Measurements from ENCODE around the gene HOATZ. TPM values are rescaled to one million over a fixed set of nuclear protein-coding genes. Genes with fewer than 3 reads are reported as not detected.

The HOATZ gene
- 10 to 100 TPM in 1 of 8 experiments, 1 to 10 TPM in 1, under 1 TPM in 3, not detected in 3; 0.05 to 61.7 (median 0.49) TPM for total RNA-seq

DNA sequence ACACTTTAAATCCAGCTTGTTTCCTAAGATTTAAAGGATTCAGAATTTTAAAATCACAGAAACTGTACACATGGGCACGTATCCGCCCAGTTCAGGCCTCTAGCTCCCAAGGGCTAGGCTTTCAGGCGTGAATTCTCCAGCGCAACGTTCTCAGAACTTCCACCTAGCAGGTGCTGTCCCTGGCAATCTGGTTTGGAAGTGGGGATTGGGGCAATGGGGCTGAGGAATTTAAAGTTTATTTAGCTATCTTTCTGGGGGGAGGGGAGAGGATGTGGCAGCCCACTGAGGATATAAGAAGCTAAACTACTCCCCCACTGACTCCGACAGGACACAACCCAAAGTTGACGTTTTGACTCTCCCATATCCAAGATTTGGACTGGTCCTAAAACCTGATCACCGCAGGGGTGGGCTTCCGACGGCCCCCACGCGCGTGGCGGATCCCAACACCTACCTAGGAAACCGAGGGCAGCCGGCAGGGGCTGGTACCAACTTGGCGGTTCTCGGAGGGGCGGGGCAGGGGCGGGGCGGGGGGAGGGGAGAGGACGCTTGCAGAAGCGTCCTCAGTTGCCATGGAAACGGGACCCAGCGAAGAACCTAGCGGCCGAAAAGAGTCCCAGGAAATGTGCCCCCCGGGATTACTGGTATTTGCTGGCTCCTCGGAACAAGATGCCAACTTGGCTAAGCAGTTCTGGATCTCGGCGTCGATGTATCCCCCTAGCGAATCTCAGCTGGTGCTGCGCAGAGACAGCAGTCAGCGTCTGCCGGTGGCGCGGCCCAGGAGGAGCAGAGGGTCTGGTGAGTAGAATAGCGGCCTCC, at the start of gene HOATZ:
Gene HOATZ (plus strand): TSS at position 563 of the 816 bp plus-strand sequence. CDS start 7 bp downstream, at position 570.
- in situ Hi-C loops (cut with MboI; ENCODE audit: low pct_unique_long_range_greater_than_20kb in 2 of 9, low sequenced_read_pairs in 9 of 9, unreplicated experiment in 9 of 9): no loop called here
- H3K27ac ChIP-seq: no peak within 1 kb of the TSS
- peaks cover 0 to 3% of the 10 kb centered on the region in 2 donors for H3K4me1 ChIP-seq (replicated peaks in 1 of 2)
- ATAC-seq (replicated peaks in 6 of 8): peak in 5 of 8 experiments; percentile 65 to 71 (median 69)
- WGBS, 10 experiments: 36 to 80% (median 63%) methylated on average over 2 to 8 of the region's 39 CpGs
- peak within 1 kb of the TSS; percentile 11 to 32 (median 23) for H3K4me3 ChIP-seq

DNA sequence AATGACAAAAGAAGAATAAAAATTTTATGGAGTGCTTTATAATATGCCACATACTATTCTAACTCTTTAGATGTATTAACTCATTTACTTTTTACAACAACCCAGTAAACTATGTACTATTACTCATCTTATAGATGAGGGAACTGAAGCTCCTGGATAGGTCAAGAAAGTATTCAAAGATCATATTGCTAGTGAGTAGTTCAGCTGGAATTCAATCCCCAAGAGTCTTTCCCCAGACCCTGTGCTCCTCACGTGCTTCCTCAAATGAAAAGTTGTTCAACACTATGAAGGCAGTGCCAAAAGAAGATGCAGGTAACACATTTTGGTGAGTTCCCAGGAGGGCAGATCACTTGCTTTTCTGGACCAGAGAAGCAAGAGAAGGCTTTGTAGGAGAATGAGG, 49.2 kb upstream of the HOATZ start:
- 0 to 100% (median 44%) methylated on average over 1 of the region's 1 CpG; no CpG with 5 or more reads in 3 of the 10 experiments for WGBS, 10 experiments
- no peak overlapping the region for H3K4me3 ChIP-seq
- in situ Hi-C loops (cut with MboI; ENCODE audit: low pct_unique_long_range_greater_than_20kb in 2 of 9, low sequenced_read_pairs in 9 of 9, unreplicated experiment in 9 of 9): loop anchor here in 1 of 9 experiments (25.0 kb wide), 1 partner anchor 297 kb away; the partner anchor contains the start of gene PPP2R1B
- H3K27ac ChIP-seq: no peak overlapping the region
- H3K4me1 ChIP-seq (replicated peaks in 1 of 2): peaks cover 0 to 6% of the 10 kb centered on the region in 2 donors
- ATAC-seq (replicated peaks in 6 of 8): peak in 1 of 8 experiments; percentile 15

DNA sequence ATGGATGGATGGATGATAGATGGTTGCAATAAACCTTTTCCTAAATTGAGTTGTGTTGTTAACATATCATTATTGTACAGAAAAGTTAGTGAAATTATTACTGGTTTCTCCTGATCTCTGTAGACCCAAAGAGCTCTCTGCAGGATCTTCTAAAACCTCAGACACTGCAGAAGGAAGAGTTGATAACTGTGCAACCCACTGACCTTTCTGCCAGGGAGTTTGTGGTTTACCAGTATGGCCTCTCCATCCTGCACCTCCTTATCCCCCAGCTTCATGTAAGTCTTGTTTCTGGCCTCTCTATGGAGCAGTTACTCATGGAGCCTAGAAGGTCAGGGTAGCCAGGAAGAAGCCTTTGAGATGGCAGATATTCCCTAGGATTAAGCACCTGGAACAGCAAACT, 48.0 kb upstream of the HOATZ start:
- Histone ChIP-seq H3K27ac (no peak overlapping the region), H3K4me1 (replicated peaks in 1 of 2) (no peaks in the 10 kb centered on the region), H3K4me3 (no peak overlapping the region)
- ATAC-seq (replicated peaks in 6 of 8): no peak
- in situ Hi-C loops (cut with MboI; ENCODE audit: low pct_unique_long_range_greater_than_20kb in 2 of 9, low sequenced_read_pairs in 9 of 9, unreplicated experiment in 9 of 9): loop anchor here in 1 of 9 experiments (25.0 kb wide), 1 partner anchor 296 kb away; the partner anchor contains the start of gene PPP2R1B

DNA sequence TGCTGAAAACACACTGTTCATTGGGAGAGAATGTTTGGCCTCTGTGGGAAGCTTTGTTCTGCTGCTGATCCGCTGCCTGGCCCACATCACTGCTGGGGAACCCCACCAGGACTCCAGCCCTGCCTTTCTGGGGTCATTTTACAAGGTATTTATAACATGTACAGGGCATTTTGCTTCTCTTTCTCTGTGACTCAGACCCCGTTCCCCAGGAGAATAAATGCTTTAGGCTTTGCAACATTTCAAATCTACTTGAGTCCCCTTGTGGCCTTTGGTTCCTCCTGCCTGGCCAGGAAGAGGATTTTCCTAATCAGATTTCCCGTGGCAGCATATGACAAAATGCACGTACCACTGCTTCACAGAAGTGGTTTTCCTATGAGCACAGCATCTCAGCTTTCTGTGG, 45.4 kb upstream of the HOATZ start:
- peak in 1 of 8 experiments; percentile 31 for ATAC-seq (replicated peaks in 6 of 8)
- in situ Hi-C loops (cut with MboI; ENCODE audit: low pct_unique_long_range_greater_than_20kb in 2 of 9, low sequenced_read_pairs in 9 of 9, unreplicated experiment in 9 of 9): loop anchor here in 1 of 9 experiments (25.0 kb wide), 1 partner anchor 293 kb away; the partner anchor contains the start of gene PPP2R1B
- WGBS, 10 experiments: 20 to 83% (median 70%) methylated on average over 1 to 4 of the region's 4 CpGs; no CpG with 5 or more reads in 3 of the 10 experiments
- Histone ChIP-seq H3K4me3 (no peak overlapping the region), H3K27ac (no peak overlapping the region), H3K4me1 (replicated peaks in 1 of 2) (no peaks in the 10 kb centered on the region)

DNA sequence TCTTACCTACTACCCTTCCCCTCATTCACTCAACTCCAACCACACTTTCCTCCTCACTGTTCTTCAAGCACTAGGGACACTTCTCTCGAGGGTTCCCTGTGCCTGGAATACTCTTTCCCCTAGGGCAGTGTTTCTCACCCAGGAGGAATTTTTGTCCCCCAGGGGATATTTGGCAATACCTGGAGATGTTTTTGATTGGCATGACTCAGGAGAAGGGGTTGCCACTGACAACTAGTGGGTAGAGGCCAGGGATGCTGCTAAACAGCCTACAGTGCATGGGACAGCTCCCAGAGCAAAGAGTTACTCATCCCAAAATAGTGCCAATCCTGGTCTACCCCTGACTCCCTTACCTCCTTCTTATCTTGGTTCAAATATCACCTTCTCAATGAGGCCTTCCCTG, 42.4 kb upstream of the HOATZ start:
- WGBS, 10 experiments: 57 to 100% (median 75%) methylated on average over 1 of the region's 1 CpG; no CpG with 5 or more reads in 6 of the 10 experiments
- Histone ChIP-seq H3K4me3 (no peak overlapping the region), H3K4me1 (replicated peaks in 1 of 2) (no peaks in the 10 kb centered on the region), H3K27ac (no peak overlapping the region)
- in situ Hi-C loops (cut with MboI; ENCODE audit: low pct_unique_long_range_greater_than_20kb in 2 of 9, low sequenced_read_pairs in 9 of 9, unreplicated experiment in 9 of 9): loop anchor here in 1 of 9 experiments (25.0 kb wide), 1 partner anchor 290 kb away; the partner anchor contains the start of gene PPP2R1B
- ATAC-seq (replicated peaks in 6 of 8): no peak

DNA sequence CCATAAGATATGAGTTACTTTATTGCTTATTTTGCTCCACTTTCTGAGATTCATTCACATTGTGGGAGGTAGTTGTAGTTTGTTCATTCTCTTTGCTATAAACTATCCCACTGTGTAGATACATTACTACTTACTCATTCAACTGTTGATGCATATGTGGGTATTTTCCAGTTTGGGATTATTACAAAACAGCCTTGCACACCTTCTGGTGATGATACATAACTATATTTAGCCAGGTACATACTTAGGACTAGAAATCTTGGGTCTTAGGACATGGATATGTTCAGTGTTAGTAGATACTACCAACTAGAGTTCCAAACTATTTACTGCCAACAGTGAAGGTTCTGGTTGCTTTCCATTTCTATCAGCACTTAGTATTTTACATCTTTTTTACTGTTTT, 40.1 kb upstream of the HOATZ start:
- ATAC-seq (replicated peaks in 6 of 8): no peak
- no peak overlapping the region for H3K4me3 ChIP-seq
- H3K27ac ChIP-seq: no peak overlapping the region
- no peaks in the 10 kb centered on the region for H3K4me1 ChIP-seq (replicated peaks in 1 of 2)
- in situ Hi-C loops (cut with MboI; ENCODE audit: low pct_unique_long_range_greater_than_20kb in 2 of 9, low sequenced_read_pairs in 9 of 9, unreplicated experiment in 9 of 9): loop anchor here in 1 of 9 experiments (25.0 kb wide), 1 partner anchor 288 kb away; the partner anchor contains the start of gene PPP2R1B

DNA sequence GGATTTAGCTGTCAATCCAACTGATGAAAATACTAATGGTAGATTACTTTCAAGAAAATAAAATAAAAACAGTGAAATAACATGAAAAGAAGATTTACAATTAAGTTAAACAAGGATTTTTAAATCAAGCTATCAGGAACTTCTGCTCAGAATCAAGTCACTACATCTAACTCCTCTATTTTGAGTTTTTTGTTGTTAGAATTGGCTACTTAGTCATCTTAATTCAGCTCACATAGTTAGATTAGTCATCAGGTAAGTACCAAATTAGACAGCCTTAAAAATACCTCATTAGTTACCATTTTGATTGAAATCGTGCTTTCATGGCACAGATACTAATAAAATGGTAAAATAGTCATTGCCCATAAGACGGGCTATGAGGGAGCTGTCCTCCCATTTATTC, 38.2 kb upstream of the HOATZ start:
- Histone ChIP-seq H3K27ac (no peak overlapping the region), H3K4me1 (replicated peaks in 1 of 2) (no peaks in the 10 kb centered on the region), H3K4me3 (no peak overlapping the region)
- 0 to 50% (median 25%) methylated on average over 1 to 2 of the region's 2 CpGs; no CpG with 5 or more reads in 3 of the 10 experiments for WGBS, 10 experiments
- in situ Hi-C loops (cut with MboI; ENCODE audit: low pct_unique_long_range_greater_than_20kb in 2 of 9, low sequenced_read_pairs in 9 of 9, unreplicated experiment in 9 of 9): no loop called here
- ATAC-seq (replicated peaks in 6 of 8): no peak

DNA sequence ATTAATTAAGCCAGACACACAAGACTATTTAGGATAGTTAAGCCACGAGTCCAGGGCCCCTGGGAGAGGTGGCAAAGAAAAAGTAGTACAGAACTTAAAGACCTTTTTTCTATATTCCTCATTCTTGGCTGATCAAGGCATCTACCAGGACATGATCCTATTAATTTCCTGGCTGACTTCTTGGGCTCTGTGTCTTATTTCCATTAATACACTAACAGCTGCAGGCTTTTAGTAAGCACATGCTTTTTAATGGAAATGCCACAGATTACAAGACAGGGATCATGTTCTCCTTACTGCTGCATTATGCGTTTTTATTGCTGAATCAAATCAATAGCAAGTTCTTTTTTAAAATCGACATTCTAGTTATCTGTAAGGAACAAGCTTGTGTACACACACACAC, 37.6 kb upstream of the HOATZ start:
- 3 to 100% (median 54%) methylated on average over 1 to 3 of the region's 3 CpGs for WGBS, 10 experiments
- no peak for ATAC-seq (replicated peaks in 6 of 8)
- Histone ChIP-seq H3K27ac (no peak overlapping the region), H3K4me3 (no peak overlapping the region), H3K4me1 (replicated peaks in 1 of 2) (no peaks in the 10 kb centered on the region)
- in situ Hi-C loops (cut with MboI; ENCODE audit: low pct_unique_long_range_greater_than_20kb in 2 of 9, low sequenced_read_pairs in 9 of 9, unreplicated experiment in 9 of 9): no loop called here

DNA sequence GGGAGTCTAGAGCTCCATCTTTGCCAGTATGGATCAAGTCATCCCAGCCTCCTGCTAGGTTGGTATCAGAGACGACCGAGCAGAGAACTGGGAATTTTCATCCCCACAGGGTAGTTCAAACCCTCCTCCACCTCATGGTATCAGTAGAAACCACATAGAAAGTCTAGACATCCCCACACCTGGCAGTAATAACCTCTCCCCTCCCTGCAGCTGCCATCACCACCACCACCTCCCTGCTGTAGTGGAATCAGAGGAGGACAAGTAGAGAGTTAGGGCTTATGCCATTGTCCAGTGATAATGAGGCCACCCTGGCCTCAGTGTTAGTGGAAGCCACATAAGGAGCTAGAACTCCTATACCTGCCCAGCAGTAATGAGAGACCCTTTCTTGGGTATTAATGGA, 36.7 kb upstream of the HOATZ start:
- Histone ChIP-seq H3K27ac (no peak overlapping the region), H3K4me1 (replicated peaks in 1 of 2) (no peaks in the 10 kb centered on the region), H3K4me3 (no peak overlapping the region)
- no peak for ATAC-seq (replicated peaks in 6 of 8)
- in situ Hi-C loops (cut with MboI; ENCODE audit: low pct_unique_long_range_greater_than_20kb in 2 of 9, low sequenced_read_pairs in 9 of 9, unreplicated experiment in 9 of 9): no loop called here
- 64 to 100% (median 84%) methylated on average over 2 of the region's 2 CpGs; no CpG with 5 or more reads in 5 of the 10 experiments for WGBS, 10 experiments

DNA sequence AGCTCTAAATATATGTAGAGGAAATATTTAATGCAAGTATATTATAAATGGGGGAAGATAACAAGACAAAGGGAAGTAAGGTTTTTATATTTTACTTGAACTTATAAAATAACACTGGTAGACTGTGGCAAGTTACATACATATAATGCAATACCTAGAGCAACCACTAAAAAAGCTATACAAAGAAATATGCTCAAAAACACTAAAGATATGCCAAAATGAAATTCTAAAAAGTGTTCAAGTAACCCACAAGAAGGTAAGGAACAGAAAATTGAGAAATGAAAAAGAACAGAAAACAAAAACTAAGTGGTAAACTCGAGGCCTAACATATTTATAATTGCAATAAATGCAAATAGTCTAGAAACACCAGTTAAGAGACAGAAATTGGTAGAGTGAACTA, 34.9 kb upstream of the HOATZ start:
- in situ Hi-C loops (cut with MboI; ENCODE audit: low pct_unique_long_range_greater_than_20kb in 2 of 9, low sequenced_read_pairs in 9 of 9, unreplicated experiment in 9 of 9): no loop called here
- no peak for ATAC-seq (replicated peaks in 6 of 8)
- no peaks in the 10 kb centered on the region for H3K4me1 ChIP-seq (replicated peaks in 1 of 2)
- 32 to 78% (median 53%) methylated on average over 1 of the region's 1 CpG for WGBS, 10 experiments
- H3K27ac ChIP-seq: no peak overlapping the region
- H3K4me3 ChIP-seq: no peak overlapping the region

DNA sequence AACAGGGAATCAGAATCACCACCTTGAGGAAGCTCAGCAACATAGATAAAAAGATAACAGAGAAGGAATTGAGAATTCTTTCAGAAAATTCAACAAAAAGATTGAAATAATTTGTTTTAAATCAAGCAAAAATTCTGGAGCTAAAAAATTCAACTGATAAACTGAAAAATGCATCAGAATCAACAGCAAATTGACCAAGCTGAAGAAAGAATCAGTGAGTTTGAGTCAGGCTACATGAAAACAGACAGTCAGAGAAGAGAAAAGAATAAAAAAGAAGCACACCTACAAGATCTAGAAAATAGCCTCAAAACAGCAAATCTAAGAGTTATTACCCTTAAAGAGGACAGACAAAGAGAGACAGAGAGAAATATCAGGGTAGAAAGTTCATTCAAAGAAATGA, 31.1 kb upstream of the HOATZ start:
- Histone ChIP-seq H3K4me3 (no peak overlapping the region), H3K4me1 (replicated peaks in 1 of 2) (no peaks in the 10 kb centered on the region), H3K27ac (no peak overlapping the region)
- in situ Hi-C loops (cut with MboI; ENCODE audit: low pct_unique_long_range_greater_than_20kb in 2 of 9, low sequenced_read_pairs in 9 of 9, unreplicated experiment in 9 of 9): no loop called here
- ATAC-seq (replicated peaks in 6 of 8): no peak

DNA sequence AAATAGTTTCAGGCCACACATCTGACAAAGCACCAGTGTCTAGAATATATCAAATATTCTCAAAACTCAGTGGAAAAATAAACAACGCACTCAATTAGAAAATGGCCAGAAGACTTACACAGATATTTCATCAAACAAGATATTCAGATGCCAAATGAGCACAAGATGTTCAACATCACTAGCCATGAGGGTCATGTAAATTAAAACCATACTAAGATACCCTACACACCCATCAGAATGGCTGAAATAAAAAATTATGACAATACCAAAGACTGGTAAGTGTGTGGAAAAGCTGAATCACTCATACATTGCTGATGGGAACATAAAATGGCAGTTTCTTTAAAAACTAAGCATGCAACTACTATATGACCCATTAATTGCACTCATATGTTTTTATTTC, 24.1 kb upstream of the HOATZ start:
- Histone ChIP-seq H3K4me1 (replicated peaks in 1 of 2) (no peaks in the 10 kb centered on the region), H3K27ac (no peak overlapping the region), H3K4me3 (no peak overlapping the region)
- 0 to 100% (median 60%) methylated on average over 1 of the region's 1 CpG; no CpG with 5 or more reads in 3 of the 10 experiments for WGBS, 10 experiments
- ATAC-seq (replicated peaks in 6 of 8): no peak
- in situ Hi-C loops (cut with MboI; ENCODE audit: low pct_unique_long_range_greater_than_20kb in 2 of 9, low sequenced_read_pairs in 9 of 9, unreplicated experiment in 9 of 9): no loop called here

DNA sequence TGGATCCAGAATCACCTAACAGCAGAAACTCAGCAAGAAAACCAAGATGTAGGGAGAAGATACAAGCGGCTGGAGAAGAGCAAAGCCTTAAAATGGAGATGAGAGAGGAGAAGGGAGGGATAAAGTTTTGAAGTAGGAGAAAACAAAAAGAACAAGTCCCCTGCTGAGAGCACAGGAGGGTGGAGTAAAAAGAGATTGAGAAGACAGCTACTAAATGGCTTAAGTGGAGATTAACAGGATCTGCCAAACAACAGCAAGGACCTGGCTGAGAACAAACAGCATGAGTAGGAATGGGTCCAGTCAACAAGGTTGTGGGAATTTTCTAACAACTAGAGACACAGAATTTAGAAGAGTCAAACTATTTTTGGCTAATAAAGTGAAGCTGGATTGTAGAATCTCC, 20.5 kb upstream of the HOATZ start:
- 33 to 80% (median 63%) methylated on average over 1 of the region's 1 CpG; no CpG with 5 or more reads in 4 of the 10 experiments for WGBS, 10 experiments
- ATAC-seq (replicated peaks in 6 of 8): peak in 1 of 8 experiments; percentile 21
- in situ Hi-C loops (cut with MboI; ENCODE audit: low pct_unique_long_range_greater_than_20kb in 2 of 9, low sequenced_read_pairs in 9 of 9, unreplicated experiment in 9 of 9): no loop called here
- H3K27ac ChIP-seq: no peak overlapping the region
- H3K4me3 ChIP-seq: no peak overlapping the region
- H3K4me1 ChIP-seq (replicated peaks in 1 of 2): no peaks in the 10 kb centered on the region
